Measurements from ENCODE around the gene CYB561.

DNA sequence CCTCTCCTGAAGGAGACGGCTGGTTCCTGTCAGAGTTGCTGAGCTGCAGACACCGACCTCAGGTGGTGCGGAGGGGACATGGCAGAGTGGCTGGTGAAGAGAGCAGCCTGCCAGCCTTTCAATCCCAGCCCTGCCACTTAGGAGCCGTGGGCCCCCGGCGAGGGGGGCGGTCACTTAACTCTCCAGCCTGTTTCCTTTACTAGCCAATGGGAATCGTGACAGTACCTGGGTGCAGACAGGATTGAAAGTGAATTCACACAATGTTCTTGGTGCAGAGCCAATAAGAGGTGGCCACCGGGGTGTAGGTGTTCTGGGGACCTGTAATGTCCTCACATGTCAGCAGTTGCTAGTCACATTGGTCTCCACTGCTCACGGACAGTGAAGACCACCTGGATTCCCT lies 44.2 kb upstream of the CYB561 start:
- no peak for TF ChIP-seq HDAC6 (IDR thresholded peaks at IDR 0.05; ENCODE audit: unreplicated experiment)
- no peak for TF ChIP-seq ESRRA (IDR thresholded peaks at IDR 0.05; ENCODE audit: low read length)
- no peak for TF ChIP-seq SRF (IDR thresholded peaks at IDR 0.05; ENCODE audit: low read depth in 2 of 2, low read length in 2 of 2)
- no peak for TF ChIP-seq STAT3 (IDR thresholded peaks at IDR 0.05; ENCODE audit: low read depth, low read length)
- no peak for TF ChIP-seq FOXK2 (IDR thresholded peaks at IDR 0.05)
- no peak for TF ChIP-seq TARDBP (IDR thresholded peaks at IDR 0.05; ENCODE audit: borderline replicate concordance)
- TF ChIP-seq STAT1 (conservative IDR thresholded peaks at IDR 0.05), result no peak
- no peak for TF ChIP-seq NRF1 (conservative IDR thresholded peaks at IDR 0.05; ENCODE audit: low read depth, low read length)
- no peak for TF ChIP-seq RCOR1 (conservative IDR thresholded peaks at IDR 0.05; ENCODE audit: low read depth, low read length)
- TF ChIP-seq SUPT20H (IDR thresholded peaks at IDR 0.05; ENCODE audit: borderline replicate concordance, control insufficient read depth, low read depth, low read length), result no peak
- TF ChIP-seq YY1 (IDR thresholded peaks at IDR 0.05; ENCODE audit: low read depth, low read length), result no peak
- TF ChIP-seq, protein P1, sequence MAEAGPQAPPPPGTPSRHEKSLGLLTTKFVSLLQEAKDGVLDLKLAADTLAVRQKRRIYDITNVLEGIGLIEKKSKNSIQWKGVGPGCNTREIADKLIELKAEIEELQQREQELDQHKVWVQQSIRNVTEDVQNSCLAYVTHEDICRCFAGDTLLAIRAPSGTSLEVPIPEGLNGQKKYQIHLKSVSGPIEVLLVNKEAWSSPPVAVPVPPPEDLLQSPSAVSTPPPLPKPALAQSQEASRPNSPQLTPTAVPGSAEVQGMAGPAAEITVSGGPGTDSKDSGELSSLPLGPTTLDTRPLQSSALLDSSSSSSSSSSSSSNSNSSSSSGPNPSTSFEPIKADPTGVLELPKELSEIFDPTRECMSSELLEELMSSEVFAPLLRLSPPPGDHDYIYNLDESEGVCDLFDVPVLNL (IDR thresholded peaks at IDR 0.05; ENCODE audit: low read depth, low read length), result no peak
- no peak for TF ChIP-seq HCFC1 (IDR thresholded peaks at IDR 0.05; ENCODE audit: low read length)

All from GM12878 (cell line).